COLO668 (cell line): ENCODE results near the gene PEDS1.
"Not testable (repeated sequence)": the region's sequence is repeated elsewhere in the genome, so short reads cannot be mapped to it uniquely, and the experiment has no call there.

Source experiments
- DNase-seq: peaks from one replicate; lab custom pipeline; 2025; ENCODE audit not compliant: unreplicated experiment; lab: John Stamatoyannopoulos, UW

Gene PEDS1

GRCh38 chr20:50153500-50154377 lies at the start of gene PEDS1:
Gene PEDS1 (minus strand): TSS chr20:50153723. CDS start chr20:50153637, 86 bp downstream.
- peak; percentile 98 for DNase-seq

GRCh38 chr20:50202677-50203076 lies 49.2 kb upstream of the PEDS1 start:
- no peak for DNase-seq

- DNase-seq: not testable (repeated sequence)
These were observed 48.2 kb upstream of the PEDS1 start for GRCh38 chr20:50201710-50202109.

GRCh38 chr20:50200482-50201104 lies 47.1 kb upstream of the PEDS1 start:
- no peak for DNase-seq

- DNase-seq: no peak
These were observed 46.2 kb upstream of the PEDS1 start for GRCh38 chr20:50199703-50200102.

GRCh38 chr20:50198716-50199115 lies 45.2 kb upstream of the PEDS1 start:
- no peak for DNase-seq

- no peak for DNase-seq
These were observed 44.7 kb upstream of the PEDS1 start for GRCh38 chr20:50198180-50198666.

- no peak for DNase-seq
These were observed 44.1 kb upstream of the PEDS1 start for GRCh38 chr20:50197463-50198179.

- no peak for DNase-seq
These were observed 43.4 kb upstream of the PEDS1 start for GRCh38 chr20:50196896-50197295.

- no peak for DNase-seq
These were observed 42.7 kb upstream of the PEDS1 start for GRCh38 chr20:50196248-50196647.

- no peak for DNase-seq
These were observed 42.1 kb upstream of the PEDS1 start for GRCh38 chr20:50195524-50196120.

- no peak for DNase-seq
These were observed 41.5 kb upstream of the PEDS1 start for GRCh38 chr20:50194831-50195523.

- no peak for DNase-seq
These were observed 40.9 kb upstream of the PEDS1 start for GRCh38 chr20:50194422-50194830.

- no peak for DNase-seq
These were observed 40.4 kb upstream of the PEDS1 start for GRCh38 chr20:50193836-50194421.

GRCh38 chr20:50193199-50193835 lies 39.8 kb upstream of the PEDS1 start:
- DNase-seq: peak; percentile 36

- DNase-seq: peak; percentile 91
These were observed 39.1 kb upstream of the PEDS1 start for GRCh38 chr20:50192364-50193198.

GRCh38 chr20:50191544-50192363 lies 38.2 kb upstream of the PEDS1 start:
- DNase-seq: peak; percentile 84

- peak; percentile 71 for DNase-seq
These were observed 37.6 kb upstream of the PEDS1 start for GRCh38 chr20:50191065-50191543.
